CD4-positive, alpha-beta T cell (primary cell): ENCODE data around the gene POM121. TPM values are rescaled to one million over a fixed set of nuclear protein-coding genes. Genes with fewer than 3 reads are reported as not detected.
"Not testable (repeated sequence)": the region's sequence is repeated elsewhere in the genome, so short reads cannot be mapped to it uniquely, and the experiment has no call there.

Experiments
- ATAC-seq: fragments of 200-7000 bp; cut with Tn5 transposase; one replicate; pipeline ENCODE4 v1.10.0; 2022; ENCODE audit warnings: mild to moderate bottlenecking; ENCODE audit not compliant: poor library complexity
- CTCF ChIA-PET: fragments of 350-600 bp; sonication (Branson Sonifier 250); formaldehyde crosslinking; loops from one replicate; lab custom pipeline; 2021; ENCODE audit warnings: antibody characterized with exemption, inconsistent platforms; lab: Charles Lee
- POLR2A ChIA-PET: fragments of 350-600 bp; sonication (Branson Sonifier 250); formaldehyde crosslinking; loops from one replicate; lab custom pipeline; 2021; ENCODE audit warnings: antibody characterized with exemption, inconsistent platforms; lab: Charles Lee
- DNase-seq, 14 experiments: peaks; one replicate each; pipeline ENCODE4 v3.0.0-alpha.2; 2013 to 2020; ENCODE audit warnings: mixed read lengths in 2 of 14
- H3K27ac ChIP-seq, 2 donors: one replicate each; pipeline versions ENCODE4 v1.5.1 to v1.7.0; 2013; ENCODE audit warnings: low read length in 2 of 2, low read depth in 1 of 2, mild to moderate bottlenecking in 1 of 2
- H3K27me3 ChIP-seq, 2 experiments: 1 replicate in 1 of 2; 2 replicates in 1 of 2; pipeline versions ENCODE4 v1.6.1 to v1.7.0; 2013; ENCODE audit warnings: low read length in 2 of 2, control low read depth in 1 of 2, mild to moderate bottlenecking in 1 of 2, moderate library complexity in 1 of 2; ENCODE audit not compliant: insufficient read depth in 2 of 2, control insufficient read depth in 1 of 2
- H3K36me3 ChIP-seq: one replicate; pipeline ENCODE4 v1.6.1; 2013; ENCODE audit warnings: low read length, control low read depth; ENCODE audit not compliant: insufficient read depth
- H3K4me1 ChIP-seq: one replicate; pipeline ENCODE4 v1.6.1; 2013; ENCODE audit warnings: low read length, control low read depth; ENCODE audit not compliant: insufficient read depth
- H3K4me3 ChIP-seq: one replicate; pipeline ENCODE4 v1.5.1; 2013; ENCODE audit warnings: mild to moderate bottlenecking, low read length, moderate library complexity
- H3K9me3 ChIP-seq, 2 experiments: 1 replicate in 1 of 2; 2 replicates in 1 of 2; pipeline versions ENCODE4 v1.6.1 to v1.7.0; 2013; ENCODE audit warnings: low read length in 2 of 2, mild to moderate bottlenecking in 2 of 2, control low read depth in 1 of 2, moderate library complexity in 1 of 2; ENCODE audit not compliant: control insufficient read depth in 1 of 2, insufficient read depth in 1 of 2
- H3K27ac Mint-ChIP-seq: one replicate; pipeline ENCODE4 v1.8.0; 2020; ENCODE audit warnings: mixed read lengths
- H3K27me3 Mint-ChIP-seq: one replicate; pipeline ENCODE4 v1.8.0; 2021; ENCODE audit warnings: mixed read lengths
- H3K36me3 Mint-ChIP-seq: one replicate; pipeline ENCODE4 v1.8.0; 2021; ENCODE audit warnings: low read depth, mixed read lengths
- H3K4me1 Mint-ChIP-seq: one replicate; pipeline ENCODE4 v1.8.0; 2021; ENCODE audit warnings: low read depth, mixed read lengths
- H3K4me3 Mint-ChIP-seq: one replicate; pipeline ENCODE4 v1.8.0; 2020; ENCODE audit warnings: mild to moderate bottlenecking, mixed read lengths
- H3K9me3 Mint-ChIP-seq: one replicate; pipeline ENCODE4 v1.8.0; 2020; ENCODE audit warnings: mixed read lengths
- intact Hi-C, 2 experiments: fragments of 100-400 bp; cut with DNase I in 1 of 2; cut with micrococcal nuclease in 1 of 2; formaldehyde crosslinking; loops; one replicate each; pipeline versions ENCODE4 v1.15.1 to v1.9.0; 2023 to 2025; cut with DNase I, micrococcal nuclease
- total RNA-seq, 174 experiments: library from RNA in 2 of 174; stranded (reverse) in 2 of 174; gene quantifications; one replicate each; pipeline ENCODE4 v1.2.3 and lab custom pipeline; 2021 to 2026

The POM121 gene
- total RNA-seq, 2 experiments from 2014 or later, result 66.2 to 67.9 TPM

- DNase-seq, intact Hi-C loops, H3K9me3 Mint-ChIP-seq, CTCF ChIA-PET, H3K36me3 ChIP-seq, H3K4me1 ChIP-seq, H3K4me1 Mint-ChIP-seq, H3K4me3 Mint-ChIP-seq, H3K4me3 ChIP-seq, H3K27ac Mint-ChIP-seq, H3K27ac ChIP-seq, H3K27me3 ChIP-seq, H3K27me3 Mint-ChIP-seq, H3K9me3 ChIP-seq, H3K36me3 Mint-ChIP-seq, POLR2A ChIA-PET, ATAC-seq: not testable (repeated sequence)
Observed at GRCh38 chr7:72997887-72998468, 73.1 kb downstream of the POM121 start.

Other genes starting within 250 kb of the POM121 start
- 1 to 10 TPM; 3.6 to 4.0 TPM for gene TYW1B, start 96.9 kb upstream of the POM121 start, total RNA-seq
- gene TRIM74, start 44.4 kb downstream of the POM121 start, total RNA-seq, result 1 to 10 TPM; 4.1 to 4.4 TPM
- gene SPDYE8, start 104.7 kb downstream of the POM121 start, total RNA-seq, result not detected
- not detected for gene SPDYE11, start 132.8 kb downstream of the POM121 start, total RNA-seq
- not detected for gene SPDYE9, start 160.9 kb downstream of the POM121 start, total RNA-seq